Muscle layer of colon (tissue), 2 donors: ENCODE results near the gene SLC49A3.
"Not testable (repeated sequence)": the region's sequence is repeated elsewhere in the genome, so short reads cannot be mapped to it uniquely, and the experiment has no call there.

ENCODE experiments used
- H3K27ac ChIP-seq: one replicate; pipeline ENCODE4 v1.7.0; 2013; ENCODE audit warnings: low read depth, mild to moderate bottlenecking, low read length, moderate library complexity
- H3K27me3 ChIP-seq, 2 donors: one replicate each; pipeline ENCODE4 v1.7.0; 2013; ENCODE audit warnings: low read length in 2 of 2, mild to moderate bottlenecking in 2 of 2; ENCODE audit not compliant: insufficient read depth in 2 of 2, control insufficient read depth in 1 of 2
- H3K36me3 ChIP-seq: one replicate; pipeline ENCODE4 v1.7.0; 2013; ENCODE audit warnings: mild to moderate bottlenecking, low read length; ENCODE audit not compliant: insufficient read depth
- H3K4me1 ChIP-seq: one replicate; pipeline ENCODE4 v1.7.0; 2013; ENCODE audit warnings: mild to moderate bottlenecking, low read length; ENCODE audit not compliant: insufficient read depth
- H3K4me3 ChIP-seq, 2 donors: one replicate each; pipeline ENCODE4 v1.7.0; 2013; ENCODE audit warnings: low read length in 2 of 2, low read depth in 1 of 2, mild to moderate bottlenecking in 1 of 2, moderate library complexity in 1 of 2
- H3K9ac ChIP-seq: one replicate; pipeline ENCODE4 v1.7.0; 2013; ENCODE audit warnings: low read length
- H3K9me3 ChIP-seq: one replicate; pipeline ENCODE4 v1.7.0; 2013; ENCODE audit warnings: mild to moderate bottlenecking, low read length
- donor health status: abdominal sarcoma.
- donor health status: Adenocarcinoma of cecum.

SLC49A3 gene

GRCh38 chr4:688854-689681 is at the start of gene SLC49A3:
TSS of gene SLC49A3 (minus strand) at chr4:689151. CDS start at chr4:689127, 24 bp downstream.
- H3K27me3 ChIP-seq, result peaks cover 0 to 19% of the 10 kb centered on the region in 2 donors
- H3K9ac ChIP-seq, result no peak within 1 kb of the TSS
- peaks cover 11% of the 10 kb centered on the region for H3K4me1 ChIP-seq
- H3K4me3 ChIP-seq, result peak within 1 kb of the TSS; percentile 38
- H3K27ac ChIP-seq, result peak within 1 kb of the TSS; percentile 75
- H3K36me3 ChIP-seq, result no peaks in the 10 kb centered on the region
- H3K9me3 ChIP-seq, result no peaks in the 10 kb centered on the region

- H3K27me3 ChIP-seq, H3K9me3 ChIP-seq, H3K27ac ChIP-seq, H3K9ac ChIP-seq, H3K4me1 ChIP-seq, H3K4me3 ChIP-seq: not testable (repeated sequence)
- H3K36me3 ChIP-seq, result peaks cover 66% of the 10 kb centered on the region
Observed at GRCh38 chr4:736561-736960, 47.6 kb upstream of the SLC49A3 start.

GRCh38 chr4:735583-735982 is 46.6 kb upstream of the SLC49A3 start:
- peaks cover 72% of the 10 kb centered on the region for H3K36me3 ChIP-seq
- no peak overlapping the region for H3K4me3 ChIP-seq
- no peak overlapping the region for H3K9ac ChIP-seq
- H3K27ac ChIP-seq, result no peak overlapping the region
- no peaks in the 10 kb centered on the region for H3K4me1 ChIP-seq
- H3K27me3 ChIP-seq, result no peaks in the 10 kb centered on the region
- H3K9me3 ChIP-seq, result no peaks in the 10 kb centered on the region

- H3K4me1 ChIP-seq, result no peaks in the 10 kb centered on the region
- H3K9ac ChIP-seq, result no peak overlapping the region
- no peaks in the 10 kb centered on the region for H3K27me3 ChIP-seq
- H3K9me3 ChIP-seq, result no peaks in the 10 kb centered on the region
- no peak overlapping the region for H3K4me3 ChIP-seq
- peaks cover 70% of the 10 kb centered on the region for H3K36me3 ChIP-seq
- no peak overlapping the region for H3K27ac ChIP-seq
Observed at GRCh38 chr4:734951-735350, 46.0 kb upstream of the SLC49A3 start.

GRCh38 chr4:734075-734474 is 45.1 kb upstream of the SLC49A3 start:
- H3K36me3 ChIP-seq, result peaks cover 63% of the 10 kb centered on the region
- no peaks in the 10 kb centered on the region for H3K9me3 ChIP-seq
- no peak overlapping the region for H3K27ac ChIP-seq
- H3K9ac ChIP-seq, result no peak overlapping the region
- H3K27me3 ChIP-seq, result no peaks in the 10 kb centered on the region
- H3K4me3 ChIP-seq, result no peak overlapping the region
- no peaks in the 10 kb centered on the region for H3K4me1 ChIP-seq

- Histone ChIP-seq H3K27ac (no peak overlapping the region), H3K4me1 (no peaks in the 10 kb centered on the region), H3K9ac (no peak overlapping the region), H3K27me3 (no peaks in the 10 kb centered on the region), H3K36me3 (peaks cover 60% of the 10 kb centered on the region), H3K9me3 (no peaks in the 10 kb centered on the region), H3K4me3 (no peak overlapping the region)
Observed at GRCh38 chr4:733631-733980, 44.7 kb upstream of the SLC49A3 start.

DNA sequence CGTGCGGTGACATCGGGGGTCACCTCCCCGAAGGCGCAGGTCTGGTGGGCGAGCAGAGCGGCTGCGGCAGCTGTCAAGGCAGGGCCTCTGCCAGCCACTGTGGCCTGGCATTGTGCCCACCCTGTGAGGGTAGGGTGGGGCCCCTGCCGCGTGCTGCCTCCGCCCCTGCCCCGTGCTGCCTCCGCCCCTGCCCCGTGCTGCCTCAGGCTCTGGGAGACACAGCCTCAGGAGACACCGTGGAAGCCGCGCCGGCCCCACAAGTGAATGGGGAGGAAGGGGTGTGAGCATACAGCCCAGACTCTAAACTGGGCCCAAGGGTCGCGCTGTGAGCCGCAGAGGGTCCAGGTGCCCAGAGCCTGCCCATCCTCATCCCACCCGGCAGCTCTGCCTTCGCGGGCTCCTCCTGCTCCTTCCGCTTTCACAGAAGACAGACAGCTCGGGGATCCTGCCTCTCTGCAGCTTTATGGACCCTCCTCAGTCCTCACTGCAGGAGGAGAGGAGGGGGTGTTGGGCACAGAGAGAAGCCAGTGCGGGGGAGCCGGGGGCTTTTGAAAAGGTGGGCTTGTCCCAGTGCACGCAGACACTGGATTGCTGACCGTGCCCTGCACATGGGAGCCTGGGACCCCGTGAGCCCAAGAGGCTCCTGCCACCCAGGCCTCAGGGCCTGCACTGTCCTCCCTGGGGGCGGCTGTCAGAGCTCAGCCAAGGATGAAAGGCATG is 44.1 kb upstream of the SLC49A3 start:
- Histone ChIP-seq H3K36me3 (peaks cover 59% of the 10 kb centered on the region), H3K4me3 (no peak overlapping the region)

GRCh38 chr4:732486-732885 is 43.5 kb upstream of the SLC49A3 start:
- H3K4me1 ChIP-seq, result no peaks in the 10 kb centered on the region
- no peak overlapping the region for H3K4me3 ChIP-seq
- H3K9me3 ChIP-seq, result no peaks in the 10 kb centered on the region
- no peak overlapping the region for H3K27ac ChIP-seq
- no peaks in the 10 kb centered on the region for H3K27me3 ChIP-seq
- H3K9ac ChIP-seq, result no peak overlapping the region
- peaks cover 53% of the 10 kb centered on the region for H3K36me3 ChIP-seq

More for the DNA sequence above, 44.1 kb upstream of the SLC49A3 start:
- Histone ChIP-seq H3K27ac (no peak overlapping the region), H3K9ac (no peak overlapping the region), H3K9me3 (no peaks in the 10 kb centered on the region), H3K27me3 (no peaks in the 10 kb centered on the region), H3K4me1 (no peaks in the 10 kb centered on the region)

GRCh38 chr4:731954-732353 is 43.0 kb upstream of the SLC49A3 start:
- peaks cover 49% of the 10 kb centered on the region for H3K36me3 ChIP-seq
- not testable (repeated sequence) for H3K27ac ChIP-seq, H3K9ac ChIP-seq, H3K9me3 ChIP-seq, H3K4me1 ChIP-seq, H3K27me3 ChIP-seq, H3K4me3 ChIP-seq

GRCh38 chr4:730946-731904 is 42.3 kb upstream of the SLC49A3 start:
- not testable (repeated sequence) for H3K27me3 ChIP-seq, H3K4me3 ChIP-seq, H3K9me3 ChIP-seq, H3K4me1 ChIP-seq, H3K9ac ChIP-seq, H3K27ac ChIP-seq
- peaks cover 45% of the 10 kb centered on the region for H3K36me3 ChIP-seq

DNA sequence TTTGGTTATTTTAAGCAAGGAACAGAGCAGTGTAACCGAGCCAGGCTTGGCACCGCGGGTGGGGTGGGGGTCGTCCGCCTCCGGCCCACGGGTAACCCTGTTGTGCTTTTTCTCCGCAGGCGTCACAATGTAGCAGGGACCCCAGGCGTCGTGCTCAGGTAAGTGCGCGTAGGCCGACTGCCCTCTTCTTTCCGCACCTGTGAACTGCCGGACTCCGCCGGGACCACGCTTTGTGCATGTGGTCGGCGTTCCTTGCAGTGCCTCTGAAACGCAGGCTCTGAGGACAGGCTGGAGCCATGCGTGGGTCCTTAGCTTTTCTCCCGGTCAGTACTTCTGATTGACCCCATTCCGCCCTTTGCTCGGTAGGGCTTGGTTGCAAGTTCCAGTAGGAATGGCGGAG is 41.6 kb upstream of the SLC49A3 start:
- H3K36me3 ChIP-seq, result peaks cover 42% of the 10 kb centered on the region

More for the DNA sequence above, 41.6 kb upstream of the SLC49A3 start:
- Histone ChIP-seq H3K4me3 (no peak overlapping the region), H3K9ac (no peak overlapping the region), H3K27me3 (no peaks in the 10 kb centered on the region), H3K9me3 (no peaks in the 10 kb centered on the region), H3K4me1 (peaks cover 6% of the 10 kb centered on the region), H3K27ac (no peak overlapping the region)
